ENCODE results near the gene CLCF1. TPM values are rescaled to one million over a fixed set of nuclear protein-coding genes. Genes with fewer than 3 reads are reported as not detected.
A peak's percentile ranks its signal among the peaks of the same experiment; 100 is the strongest.

CLCF1 gene
- total RNA-seq, 1 donor: 4.7 TPM

DNA sequence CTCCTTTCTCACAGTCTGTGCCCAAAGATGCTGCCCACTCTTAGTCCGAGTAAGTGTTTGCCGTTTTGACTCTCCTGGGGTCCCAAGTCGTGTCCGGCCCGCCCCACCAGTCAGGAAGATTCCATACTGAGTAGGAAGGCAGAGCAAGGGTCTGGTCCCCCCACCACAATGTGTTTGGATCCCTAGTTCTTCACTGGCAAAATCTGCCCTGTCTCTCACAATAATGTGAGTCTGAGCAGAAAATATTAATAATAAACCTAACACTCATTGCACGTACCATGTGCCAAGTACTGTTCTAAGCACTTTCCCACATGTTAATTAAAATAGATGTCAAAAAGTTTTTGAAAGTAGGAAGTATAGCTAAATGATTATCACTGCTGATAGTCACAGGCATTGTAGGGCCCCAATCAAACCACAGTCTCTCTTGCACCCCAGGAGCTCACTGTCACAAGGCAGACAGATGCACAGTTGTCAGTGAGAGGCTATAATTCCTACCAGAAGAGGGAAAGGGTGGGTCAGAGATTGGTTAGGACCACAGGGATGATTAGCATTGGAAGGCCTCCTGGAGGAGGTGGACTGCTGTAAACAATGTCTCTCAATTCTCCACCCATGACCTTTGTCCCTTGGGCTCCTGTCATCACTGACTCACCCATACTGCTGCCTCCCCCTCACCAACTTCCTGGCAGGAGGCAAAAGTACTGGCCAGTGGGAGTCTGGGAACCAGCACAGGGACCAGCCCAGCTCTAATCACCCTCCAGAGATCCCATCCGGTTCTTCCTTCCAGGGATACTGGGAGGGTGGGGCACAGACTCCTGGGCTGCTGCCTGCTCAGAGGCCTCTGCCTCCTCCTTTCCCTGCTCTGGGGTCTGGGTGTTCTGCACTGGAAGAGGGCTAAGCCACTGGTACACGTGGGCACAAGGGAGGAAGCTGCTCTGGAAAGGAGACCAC, 19.0 kb downstream of the CLCF1 start:
- TF ChIP-seq, protein P1, sequence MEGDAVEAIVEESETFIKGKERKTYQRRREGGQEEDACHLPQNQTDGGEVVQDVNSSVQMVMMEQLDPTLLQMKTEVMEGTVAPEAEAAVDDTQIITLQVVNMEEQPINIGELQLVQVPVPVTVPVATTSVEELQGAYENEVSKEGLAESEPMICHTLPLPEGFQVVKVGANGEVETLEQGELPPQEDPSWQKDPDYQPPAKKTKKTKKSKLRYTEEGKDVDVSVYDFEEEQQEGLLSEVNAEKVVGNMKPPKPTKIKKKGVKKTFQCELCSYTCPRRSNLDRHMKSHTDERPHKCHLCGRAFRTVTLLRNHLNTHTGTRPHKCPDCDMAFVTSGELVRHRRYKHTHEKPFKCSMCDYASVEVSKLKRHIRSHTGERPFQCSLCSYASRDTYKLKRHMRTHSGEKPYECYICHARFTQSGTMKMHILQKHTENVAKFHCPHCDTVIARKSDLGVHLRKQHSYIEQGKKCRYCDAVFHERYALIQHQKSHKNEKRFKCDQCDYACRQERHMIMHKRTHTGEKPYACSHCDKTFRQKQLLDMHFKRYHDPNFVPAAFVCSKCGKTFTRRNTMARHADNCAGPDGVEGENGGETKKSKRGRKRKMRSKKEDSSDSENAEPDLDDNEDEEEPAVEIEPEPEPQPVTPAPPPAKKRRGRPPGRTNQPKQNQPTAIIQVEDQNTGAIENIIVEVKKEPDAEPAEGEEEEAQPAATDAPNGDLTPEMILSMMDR (IDR thresholded peaks at IDR 0.05; ENCODE audit: insufficient read depth, low read depth, low read length): peak; percentile 38
- peak; percentile 97 for DNase-seq (ENCODE audit: low read depth)
- H3K4me3 ChIP-seq (ENCODE audit: low read depth, low read length): peak overlapping the region; percentile 90

DNA sequence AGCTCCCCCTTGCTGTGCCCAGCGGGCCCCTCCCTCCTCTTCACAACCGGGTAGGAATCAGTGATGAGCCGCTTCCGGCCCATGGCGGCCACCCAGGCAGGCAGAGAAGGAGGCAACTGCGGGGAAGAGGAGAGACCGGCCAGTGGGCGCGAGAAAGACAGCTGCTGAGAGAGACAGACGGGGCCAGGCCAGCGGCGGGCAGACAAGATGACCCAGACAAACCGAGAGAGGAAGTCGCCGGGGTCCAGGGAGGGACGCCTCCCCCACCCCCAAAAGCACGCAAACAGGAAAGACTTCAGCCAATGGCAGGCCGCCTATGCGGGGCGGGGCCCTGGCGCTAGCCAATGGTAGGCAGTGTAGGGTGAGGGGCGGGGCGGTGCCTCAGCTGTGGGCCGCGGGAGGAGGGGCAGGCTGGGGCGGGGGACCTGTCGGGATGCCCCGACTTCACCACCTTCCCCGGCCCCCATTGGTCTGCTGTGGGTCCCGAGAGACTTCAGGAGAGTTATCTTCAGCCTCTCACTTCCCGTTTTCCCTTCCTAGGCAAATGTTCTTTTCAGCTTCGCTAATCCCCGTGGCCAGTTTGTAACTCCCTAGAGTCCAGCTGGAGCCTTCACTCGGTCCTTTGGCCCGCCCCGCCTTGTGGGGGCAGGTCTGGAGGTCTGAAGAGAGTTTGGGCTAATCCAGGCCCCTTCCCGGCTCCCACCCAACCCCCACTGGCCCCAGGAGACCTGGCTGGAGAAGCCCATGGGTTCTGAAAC, 19.9 kb downstream of the CLCF1 start, which contains the start of gene POLD4:
Gene POLD4 (minus strand): TSS at position 230 of the 758 bp plus-strand sequence. CDS start 147 bp downstream, at position 83.
- H3K4me3 ChIP-seq (ENCODE audit: low read depth, low read length): peak within 1 kb of the TSS; percentile 90
- peak; percentile 98 for DNase-seq (ENCODE audit: low read depth)
- TF ChIP-seq, protein P1 (IDR thresholded peaks at IDR 0.05; ENCODE audit: insufficient read depth, low read depth, low read length): no peak

DNA sequence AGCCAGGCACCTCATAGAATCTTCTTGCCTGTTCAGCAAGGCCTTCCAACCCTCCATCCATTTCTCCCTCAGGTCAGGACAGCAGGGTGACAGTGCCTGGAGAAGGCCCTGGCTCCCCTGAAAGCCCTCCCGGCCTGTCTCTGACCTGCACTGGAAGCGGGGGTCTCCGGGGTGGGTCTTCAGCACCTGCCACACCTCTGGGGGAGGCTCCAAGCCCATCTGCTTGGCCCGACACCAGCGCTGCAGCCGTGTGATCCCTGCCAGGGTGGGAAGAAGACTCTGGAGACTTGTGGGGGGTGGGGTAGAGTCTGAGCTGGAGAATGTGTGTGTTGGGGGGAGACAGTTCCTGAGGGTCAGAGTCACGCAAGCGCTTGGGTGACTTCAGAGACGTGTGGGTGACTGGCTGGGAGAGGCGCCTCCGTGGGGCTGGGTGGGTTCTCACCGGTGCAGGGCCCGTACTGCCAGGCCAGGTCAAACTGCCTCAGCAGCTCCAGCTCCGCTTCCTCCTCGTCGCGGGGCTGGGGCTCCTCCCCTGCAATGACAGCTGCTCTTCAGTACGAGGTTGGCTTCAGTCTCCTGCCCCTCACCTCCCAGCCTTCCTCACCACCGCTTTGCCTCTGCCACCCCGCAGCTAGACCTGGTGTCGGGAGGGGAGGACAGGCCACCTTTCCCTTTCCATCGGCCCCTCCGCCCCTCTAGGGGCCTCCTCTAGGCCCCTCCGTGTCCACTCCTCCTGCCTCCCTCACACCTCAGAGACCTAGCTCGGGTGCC, 20.7 kb downstream of the CLCF1 start:
- peak overlapping the region; percentile 90 for H3K4me3 ChIP-seq (ENCODE audit: low read depth, low read length)
- no peak for DNase-seq (ENCODE audit: low read depth)
- TF ChIP-seq, protein P1 (IDR thresholded peaks at IDR 0.05; ENCODE audit: insufficient read depth, low read depth, low read length): no peak

DNA sequence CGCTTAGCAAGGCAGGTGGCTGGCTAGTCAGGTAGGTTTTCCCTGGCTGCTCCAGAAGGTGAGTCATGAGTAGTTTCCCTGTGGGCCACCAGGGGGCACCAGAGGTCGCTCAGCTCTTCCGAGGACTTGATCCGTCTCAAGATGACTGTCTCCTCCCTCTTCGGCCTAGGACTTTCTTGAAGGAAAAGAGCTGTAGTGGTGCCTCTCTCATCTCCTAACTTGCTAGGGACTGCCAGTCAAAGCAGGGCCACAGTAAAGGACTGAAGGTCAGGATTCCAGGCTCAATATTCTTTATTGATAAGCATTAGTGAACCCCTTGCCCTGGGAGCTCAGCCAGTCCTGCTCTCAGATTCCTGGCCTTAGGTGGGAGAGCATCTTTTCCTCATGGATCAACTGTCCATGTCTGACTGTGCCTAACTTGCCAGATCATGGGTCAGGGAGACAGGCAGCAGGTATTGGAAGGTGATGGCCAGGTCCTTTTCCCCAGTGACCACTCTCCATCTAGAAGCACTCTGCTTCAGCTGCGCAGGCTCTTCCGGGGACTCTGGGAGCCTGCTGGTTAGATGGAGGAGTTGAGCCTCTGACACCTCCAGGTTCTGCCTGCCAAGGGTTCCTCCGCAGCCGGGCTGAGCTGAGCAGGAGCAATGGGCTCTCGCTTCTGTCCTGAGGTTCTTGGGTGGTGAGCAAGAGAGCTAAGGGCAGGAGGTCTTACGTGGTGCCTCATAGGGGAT, 22.0 kb downstream of the CLCF1 start:
- DNase-seq (ENCODE audit: low read depth): peak; percentile 83
- TF ChIP-seq, protein P1 (IDR thresholded peaks at IDR 0.05; ENCODE audit: insufficient read depth, low read depth, low read length): peak; percentile 91
- peak overlapping the region; percentile 23 for H3K4me3 ChIP-seq (ENCODE audit: low read depth, low read length)

DNA sequence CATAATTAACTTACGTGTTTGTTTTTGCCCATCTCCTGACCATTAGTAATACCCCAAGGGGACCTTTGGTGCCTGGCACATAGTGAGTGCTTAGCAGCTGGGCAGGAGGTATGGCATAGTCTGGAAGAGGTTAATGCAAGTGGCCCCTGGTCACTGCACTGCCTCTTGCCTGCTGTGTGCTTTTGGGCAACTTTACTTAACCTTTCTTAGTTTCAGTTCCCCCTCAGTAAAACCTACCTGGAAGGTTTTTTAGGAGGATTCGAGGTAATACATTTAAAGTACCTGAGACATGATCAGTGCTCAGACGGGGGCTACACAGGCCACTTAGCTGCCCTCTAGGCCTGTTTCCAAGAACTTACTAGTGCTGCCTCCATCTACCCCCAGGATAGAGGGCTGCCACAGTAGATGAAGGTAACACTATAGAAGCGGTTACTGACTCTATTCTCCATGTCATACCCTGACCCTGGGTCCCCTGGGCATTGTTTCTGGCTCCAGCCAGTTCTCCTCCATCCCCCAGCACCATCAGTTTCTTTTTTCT, 23.4 kb downstream of the CLCF1 start:
- DNase-seq (ENCODE audit: low read depth): no peak
- TF ChIP-seq, protein P1 (IDR thresholded peaks at IDR 0.05; ENCODE audit: insufficient read depth, low read depth, low read length): no peak

More for the DNA sequence above, 23.4 kb downstream of the CLCF1 start:
- no peak overlapping the region for H3K4me3 ChIP-seq (ENCODE audit: low read depth, low read length)

Data from fibroblast of villous mesenchyme (primary cell).